22Rv1 (cell line): ENCODE data around the gene HOXB7.

Source experiments
- H3K27ac ChIP-seq: fragments of 450-650 bp; 2 replicates; pipeline ENCODE4 v1.5.1; 2017
- CTCF ChIP-seq: fragments of 450-650 bp; IDR thresholded peaks from 2 replicates; pipeline ENCODE4 v1.5.1; 2017; ENCODE audit warnings: mild to moderate bottlenecking
- ZFX ChIP-seq: fragments of 450-650 bp; IDR thresholded peaks from 2 replicates; pipeline ENCODE4 v1.6.1; 2017; ENCODE audit warnings: antibody characterized with exemption, borderline replicate concordance

The HOXB7 gene

GRCh38 chr17:48613862-48614694, 3.3 kb upstream of the HOXB7 start:
- peak overlapping the region; percentile 96 for H3K27ac ChIP-seq
- TF ChIP-seq CTCF (no peak), ZFX (no peak)

DNA sequence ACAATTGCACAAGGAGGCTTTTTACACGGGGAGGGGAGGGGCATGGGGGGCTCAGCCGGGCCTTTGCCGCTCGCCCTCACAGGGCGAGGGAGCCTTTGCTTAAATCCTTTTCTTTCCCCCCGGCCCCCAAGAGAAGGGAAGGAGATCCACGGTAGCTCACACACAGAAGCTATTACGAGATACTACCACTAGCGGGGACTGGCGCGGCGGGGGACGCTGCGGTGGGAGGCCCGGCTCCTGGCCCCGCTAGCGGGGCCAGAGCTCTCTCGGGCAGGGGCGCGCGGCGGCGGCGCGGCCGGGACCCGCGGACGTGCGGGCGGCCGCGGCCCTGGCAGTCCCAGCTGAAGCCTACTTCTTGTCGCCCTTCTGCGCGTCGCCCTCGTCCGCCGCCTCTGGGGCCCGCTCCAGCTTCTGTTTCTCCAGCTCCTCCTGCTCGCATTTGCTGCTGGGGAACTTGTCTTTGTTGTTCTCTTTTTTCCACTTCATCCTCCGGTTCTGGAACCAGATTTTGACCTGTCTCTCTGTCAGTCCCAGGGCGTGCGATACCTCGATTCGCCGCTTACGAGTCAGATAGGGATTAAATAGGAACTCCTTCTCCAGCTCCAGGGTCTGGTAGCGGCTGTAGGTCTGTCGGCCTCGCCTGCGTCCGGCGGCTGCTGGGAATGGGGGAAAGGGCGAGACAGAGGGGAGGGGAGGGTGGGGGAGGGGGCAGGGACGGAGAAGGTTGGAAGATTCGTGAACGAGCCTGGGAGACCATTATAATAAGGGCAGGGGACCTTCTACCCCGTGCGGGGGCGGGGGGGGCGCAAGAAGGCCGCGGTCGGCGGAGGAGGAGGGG, 2.3 kb upstream of the HOXB7 start:
- TF ChIP-seq CTCF (peak; percentile 34), ZFX (no peak)
- H3K27ac ChIP-seq = peak overlapping the region; percentile 96

GRCh38 chr17:48612456-48612853, 1.6 kb upstream of the HOXB7 start:
- TF ChIP-seq CTCF (no peak), ZFX (no peak)
- peak overlapping the region; percentile 96 for H3K27ac ChIP-seq

DNA sequence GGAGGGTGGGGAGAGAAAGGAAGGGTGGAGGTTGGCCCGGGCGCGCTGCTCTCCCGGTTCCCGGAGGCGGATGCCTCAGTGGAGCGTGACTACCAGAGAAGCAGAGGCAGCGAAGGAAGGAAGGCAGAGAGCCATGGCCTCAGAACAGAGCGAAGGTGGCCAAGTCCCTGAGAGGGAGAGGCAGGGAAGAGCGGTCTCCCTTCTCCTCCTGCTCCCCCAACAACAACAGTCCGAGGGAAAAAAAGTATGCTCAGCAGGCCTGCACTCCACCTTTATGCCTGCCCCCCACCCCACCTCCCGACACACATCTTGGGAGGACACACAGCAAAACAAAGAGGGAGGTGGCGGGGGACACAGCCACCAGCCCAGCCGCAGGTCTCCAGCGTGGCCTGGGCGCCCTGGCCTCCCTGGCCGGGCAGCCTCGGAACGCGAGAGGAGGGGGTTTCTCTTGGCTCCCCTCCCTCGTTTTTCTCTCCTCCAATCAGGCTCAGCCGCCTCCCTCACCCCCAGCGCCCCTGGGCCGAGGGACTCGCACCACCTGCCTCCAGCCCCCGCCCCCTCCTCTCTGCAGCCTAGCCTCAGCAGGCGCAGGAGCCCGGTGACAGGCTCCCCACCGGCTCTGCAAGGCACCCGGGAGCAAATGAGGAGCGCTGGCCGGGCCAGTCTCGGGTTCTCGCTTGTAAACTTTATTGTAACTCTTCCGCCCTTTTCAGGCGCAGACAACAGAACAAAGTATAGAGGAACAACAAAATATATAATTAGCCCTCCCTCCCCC, 1.1 kb upstream of the HOXB7 start:
- peak overlapping the region; percentile 96 for H3K27ac ChIP-seq
- no peak for TF ChIP-seq ZFX
- no peak for TF ChIP-seq CTCF

GRCh38 chr17:48611213-48611612, 396 bp upstream of the HOXB7 start:
- H3K27ac ChIP-seq = peak overlapping the region; percentile 96
- TF ChIP-seq CTCF (no peak), ZFX (no peak)

DNA sequence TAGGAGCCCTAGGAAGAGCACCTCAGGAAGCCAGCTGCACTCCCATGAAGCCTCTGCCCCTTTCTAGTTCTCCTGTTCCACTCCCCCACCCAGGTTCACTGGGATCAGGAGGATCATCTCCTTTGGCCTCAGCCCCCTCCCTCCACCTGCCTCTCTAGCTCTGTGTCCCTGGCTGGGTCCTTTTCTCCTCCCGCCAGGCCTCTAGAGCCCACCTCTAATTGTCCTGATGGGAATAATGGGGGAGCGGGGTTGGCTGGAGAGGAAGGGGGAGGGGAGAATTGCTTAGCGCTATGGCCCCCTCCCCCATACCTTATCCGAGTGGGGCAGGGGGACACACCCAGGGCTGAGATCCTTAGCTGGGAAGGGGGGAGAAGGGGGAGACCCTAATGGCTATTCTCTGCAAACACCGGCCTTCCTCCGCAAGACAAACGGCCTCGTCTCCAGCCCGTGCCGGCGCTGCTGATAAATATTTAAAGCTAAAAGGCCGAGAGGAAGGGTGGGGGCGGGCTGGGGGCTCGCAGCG, 997 bp downstream of the HOXB7 start:
- H3K27ac ChIP-seq = peak overlapping the region; percentile 96
- TF ChIP-seq CTCF = no peak
- TF ChIP-seq ZFX = no peak
